Fibroblast of pulmonary artery (primary cell): ENCODE measurements around the gene SPRING1.

Source experiments
- DNase-seq: peaks from one replicate; pipeline ENCODE4 v3.0.0-alpha.2; 2010; ENCODE audit warnings: low read depth
- H3K4me3 ChIP-seq: replicated peaks from 2 replicates; pipeline ENCODE4 v1.5.1; 2011; ENCODE audit warnings: low read depth, mild to moderate bottlenecking, control low read depth, low read length, moderate library complexity
- CTCF ChIP-seq: IDR thresholded peaks from 2 replicates; pipeline ENCODE4 v1.5.1; 2011; ENCODE audit warnings: mild to moderate bottlenecking, control low read depth, low read length, inconsistent platforms; ENCODE audit errors: missing control alignments

Gene SPRING1

GRCh38 chr12:116717466-116718437 is 20.1 kb downstream of the SPRING1 start:
- peak; percentile 82 for DNase-seq
- no peak for TF ChIP-seq CTCF
- peak overlapping the region; percentile 15 for H3K4me3 ChIP-seq

- TF ChIP-seq CTCF = no peak
- H3K4me3 ChIP-seq = no peak overlapping the region
- no peak for DNase-seq
Measured at GRCh38 chr12:116714175-116714574, 23.7 kb downstream of the SPRING1 start.

GRCh38 chr12:116713527-116713926 is 24.3 kb downstream of the SPRING1 start:
- TF ChIP-seq CTCF = no peak
- no peak for DNase-seq

GRCh38 chr12:116712458-116713303 is 25.2 kb downstream of the SPRING1 start:
- no peak for TF ChIP-seq CTCF
- H3K4me3 ChIP-seq = no peak overlapping the region
- no peak for DNase-seq

More at GRCh38 chr12:116713527-116713926, 24.3 kb downstream of the SPRING1 start:
- no peak overlapping the region for H3K4me3 ChIP-seq

GRCh38 chr12:116710370-116711150 is 27.3 kb downstream of the SPRING1 start:
- H3K4me3 ChIP-seq = no peak overlapping the region
- no peak for DNase-seq
- TF ChIP-seq CTCF = no peak

- no peak for DNase-seq
- no peak overlapping the region for H3K4me3 ChIP-seq
- TF ChIP-seq CTCF = no peak
Measured at GRCh38 chr12:116709768-116710167, 28.1 kb downstream of the SPRING1 start.
